ENCODE data around the gene VSIG10. TPM values are rescaled to one million over a fixed set of nuclear protein-coding genes. Genes with fewer than 3 reads are reported as not detected.

The VSIG10 gene
- total RNA-seq, 2 donors from 2014 or later = 60.0 to 69.0 TPM

- peak; percentile 1 for TF ChIP-seq CTCF (IDR thresholded peaks at IDR 0.05)
- peak; percentile 30 for DNase-seq
- H3K9me3 ChIP-seq = no peaks in the 10 kb centered on the region
- H3K27ac ChIP-seq = no peak overlapping the region
- peaks cover 18% of the 10 kb centered on the region for H3K36me3 ChIP-seq
- no peaks in the 10 kb centered on the region for H3K27me3 ChIP-seq
- no peak overlapping the region for H3K9ac ChIP-seq (ENCODE audit: low read depth in 2 of 2, low read length in 2 of 2)
- no peaks in the 10 kb centered on the region for H3K4me1 ChIP-seq
- intact Hi-C loops (cut with DNase I) = no loop called here
- no peak overlapping the region for H3K4me3 ChIP-seq
Observed at GRCh38 chr12:118035190-118036041, 68.4 kb downstream of the VSIG10 start.

GRCh38 chr12:118034429-118035189 lies 69.2 kb downstream of the VSIG10 start:
- H3K27me3 ChIP-seq = no peaks in the 10 kb centered on the region
- peak; percentile 44 for TF ChIP-seq CTCF (IDR thresholded peaks at IDR 0.05)
- no peaks in the 10 kb centered on the region for H3K4me1 ChIP-seq
- no peak overlapping the region for H3K27ac ChIP-seq
- H3K4me3 ChIP-seq = no peak overlapping the region
- intact Hi-C loops (cut with DNase I) = no loop called here
- H3K9ac ChIP-seq (ENCODE audit: low read depth in 2 of 2, low read length in 2 of 2) = no peak overlapping the region
- peak; percentile 34 for DNase-seq
- peaks cover 18% of the 10 kb centered on the region for H3K36me3 ChIP-seq
- H3K9me3 ChIP-seq = no peaks in the 10 kb centered on the region

GRCh38 chr12:118033902-118034301 lies 69.9 kb downstream of the VSIG10 start:
- H3K4me3 ChIP-seq = no peak overlapping the region
- H3K27me3 ChIP-seq = no peaks in the 10 kb centered on the region
- intact Hi-C loops (cut with DNase I) = no loop called here
- no peak overlapping the region for H3K27ac ChIP-seq
- DNase-seq = no peak
- peaks cover 14% of the 10 kb centered on the region for H3K36me3 ChIP-seq
- H3K9me3 ChIP-seq = no peaks in the 10 kb centered on the region
- no peak overlapping the region for H3K9ac ChIP-seq (ENCODE audit: low read depth in 2 of 2, low read length in 2 of 2)
- H3K4me1 ChIP-seq = no peaks in the 10 kb centered on the region
- no peak for TF ChIP-seq CTCF (IDR thresholded peaks at IDR 0.05)

- Histone ChIP-seq H3K27me3 (no peaks in the 10 kb centered on the region), H3K4me3 (no peak overlapping the region), H3K27ac (no peak overlapping the region), H3K4me1 (no peaks in the 10 kb centered on the region), H3K36me3 (peaks cover 10% of the 10 kb centered on the region), H3K9me3 (no peaks in the 10 kb centered on the region), H3K9ac (ENCODE audit: low read depth in 2 of 2, low read length in 2 of 2) (no peak overlapping the region)
- intact Hi-C loops (cut with DNase I) = no loop called here
- no peak for DNase-seq
- no peak for TF ChIP-seq CTCF (IDR thresholded peaks at IDR 0.05)
Observed at GRCh38 chr12:118033323-118033722, 70.5 kb downstream of the VSIG10 start.

GRCh38 chr12:118032188-118032587 lies 71.6 kb downstream of the VSIG10 start:
- H3K36me3 ChIP-seq = peaks cover 10% of the 10 kb centered on the region
- H3K27me3 ChIP-seq = no peaks in the 10 kb centered on the region
- no peaks in the 10 kb centered on the region for H3K4me1 ChIP-seq
- no peak overlapping the region for H3K27ac ChIP-seq
- no peak for DNase-seq
- no peak overlapping the region for H3K9ac ChIP-seq (ENCODE audit: low read depth in 2 of 2, low read length in 2 of 2)
- no peak for TF ChIP-seq CTCF (IDR thresholded peaks at IDR 0.05)
- no peak overlapping the region for H3K4me3 ChIP-seq
- intact Hi-C loops (cut with DNase I) = no loop called here
- no peaks in the 10 kb centered on the region for H3K9me3 ChIP-seq
